ENCODE data around the gene MITF. TPM values are rescaled to one million over a fixed set of nuclear protein-coding genes. Genes with fewer than 3 reads are reported as not detected.
"Not testable (repeated sequence)": the region's sequence is repeated elsewhere in the genome, so short reads cannot be mapped to it uniquely, and the experiment has no call there.

The MITF gene
- total RNA-seq, 1 donor from 2014 or later: 5.7 TPM

DNA sequence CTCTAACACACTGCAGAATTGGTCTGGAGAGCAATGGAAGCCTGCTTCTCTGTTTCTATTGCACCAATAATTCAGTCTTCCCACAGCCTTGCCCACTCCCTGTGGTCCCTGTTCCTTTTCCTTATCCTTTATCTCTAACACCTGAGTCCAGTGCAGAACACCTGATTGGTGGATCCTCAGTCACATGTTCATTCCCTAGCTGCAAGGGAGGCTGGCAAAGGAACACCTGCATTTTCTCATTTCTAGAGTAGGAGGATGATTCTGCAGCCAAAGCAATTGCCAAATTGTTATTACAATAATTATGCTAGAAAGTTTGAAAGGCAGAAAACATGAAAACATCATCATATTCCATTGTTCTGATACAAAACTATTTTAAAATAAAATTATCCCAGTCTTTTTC, 176.5 kb downstream of the MITF start:
- Mint-ChIP-seq H3K9me3 (ENCODE audit: low read depth) (peaks cover 7% of the 10 kb centered on the region), H3K36me3 (ENCODE audit: low read depth) (no peaks in the 10 kb centered on the region), H3K27me3 (ENCODE audit: low read depth) (no peaks in the 10 kb centered on the region), H3K4me1 (ENCODE audit: low read depth) (no peaks in the 10 kb centered on the region), H3K4me3 (ENCODE audit: unreplicated experiment) (no peak overlapping the region), H3K27ac (ENCODE audit: unreplicated experiment) (no peak overlapping the region)
- TF ChIP-seq, protein P1, sequence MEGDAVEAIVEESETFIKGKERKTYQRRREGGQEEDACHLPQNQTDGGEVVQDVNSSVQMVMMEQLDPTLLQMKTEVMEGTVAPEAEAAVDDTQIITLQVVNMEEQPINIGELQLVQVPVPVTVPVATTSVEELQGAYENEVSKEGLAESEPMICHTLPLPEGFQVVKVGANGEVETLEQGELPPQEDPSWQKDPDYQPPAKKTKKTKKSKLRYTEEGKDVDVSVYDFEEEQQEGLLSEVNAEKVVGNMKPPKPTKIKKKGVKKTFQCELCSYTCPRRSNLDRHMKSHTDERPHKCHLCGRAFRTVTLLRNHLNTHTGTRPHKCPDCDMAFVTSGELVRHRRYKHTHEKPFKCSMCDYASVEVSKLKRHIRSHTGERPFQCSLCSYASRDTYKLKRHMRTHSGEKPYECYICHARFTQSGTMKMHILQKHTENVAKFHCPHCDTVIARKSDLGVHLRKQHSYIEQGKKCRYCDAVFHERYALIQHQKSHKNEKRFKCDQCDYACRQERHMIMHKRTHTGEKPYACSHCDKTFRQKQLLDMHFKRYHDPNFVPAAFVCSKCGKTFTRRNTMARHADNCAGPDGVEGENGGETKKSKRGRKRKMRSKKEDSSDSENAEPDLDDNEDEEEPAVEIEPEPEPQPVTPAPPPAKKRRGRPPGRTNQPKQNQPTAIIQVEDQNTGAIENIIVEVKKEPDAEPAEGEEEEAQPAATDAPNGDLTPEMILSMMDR (IDR thresholded peaks at IDR 0.05): no peak
- no peak for DNase-seq (ENCODE audit: low spot score)

- not testable (repeated sequence) for H3K4me3 Mint-ChIP-seq (ENCODE audit: unreplicated experiment); H3K27me3 Mint-ChIP-seq (ENCODE audit: low read depth); H3K36me3 Mint-ChIP-seq (ENCODE audit: low read depth); H3K4me1 Mint-ChIP-seq (ENCODE audit: low read depth); DNase-seq (ENCODE audit: low spot score); H3K9me3 Mint-ChIP-seq (ENCODE audit: low read depth); H3K27ac Mint-ChIP-seq (ENCODE audit: unreplicated experiment)
- TF ChIP-seq, protein P1 (IDR thresholded peaks at IDR 0.05): peak; percentile 75
Observed at GRCh38 chr3:69920009-69920408, 180.7 kb downstream of the MITF start.

DNA sequence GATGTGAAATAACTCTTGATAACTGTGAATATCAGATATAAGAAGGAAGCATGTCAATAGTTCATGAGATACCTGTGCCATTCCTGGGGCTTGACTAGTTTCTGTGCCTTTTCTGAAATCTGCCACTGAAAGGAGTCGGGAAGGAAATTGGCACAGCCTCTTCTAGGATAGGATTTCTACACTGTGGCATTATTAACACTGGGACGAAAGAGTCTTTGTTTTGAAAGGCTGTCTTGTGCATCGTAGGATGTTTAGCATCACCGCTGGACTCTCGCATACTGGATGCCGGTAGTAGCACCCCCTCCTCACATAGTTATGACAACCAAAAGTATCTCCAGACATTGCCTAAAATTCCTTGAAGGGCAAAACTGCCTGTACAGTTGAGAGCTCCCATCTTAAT, 182.4 kb downstream of the MITF start:
- TF ChIP-seq, protein P1 (IDR thresholded peaks at IDR 0.05): no peak
- no peak for DNase-seq (ENCODE audit: low spot score)
- H3K9me3 Mint-ChIP-seq (ENCODE audit: low read depth): no peaks in the 10 kb centered on the region
- no peak overlapping the region for H3K27ac Mint-ChIP-seq (ENCODE audit: unreplicated experiment)
- H3K4me1 Mint-ChIP-seq (ENCODE audit: low read depth): no peaks in the 10 kb centered on the region
- H3K4me3 Mint-ChIP-seq (ENCODE audit: unreplicated experiment): no peak overlapping the region
- no peaks in the 10 kb centered on the region for H3K36me3 Mint-ChIP-seq (ENCODE audit: low read depth)
- no peaks in the 10 kb centered on the region for H3K27me3 Mint-ChIP-seq (ENCODE audit: low read depth)

DNA sequence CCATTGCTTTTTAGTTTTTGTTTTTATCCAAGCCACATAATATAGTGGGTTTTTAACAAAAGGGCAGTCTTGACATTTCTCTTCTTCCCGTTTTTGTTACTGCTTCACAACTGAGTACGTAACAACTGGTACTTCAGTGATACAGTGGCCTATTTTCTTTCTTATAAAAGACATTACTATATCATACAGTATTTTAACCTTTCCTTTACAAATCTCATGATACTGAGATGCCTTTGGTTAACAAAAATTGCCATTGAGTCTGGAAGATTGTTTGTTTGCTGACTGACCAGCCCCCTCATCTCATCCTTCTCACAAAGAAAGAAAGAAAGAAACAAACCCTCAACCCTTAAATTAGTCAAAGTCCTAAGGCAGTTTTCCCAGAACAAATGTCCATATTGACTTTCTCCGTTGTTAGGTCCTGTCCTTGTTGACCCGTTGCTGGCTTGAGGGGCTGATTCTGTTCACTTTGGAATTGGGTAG, 183.3 kb downstream of the MITF start:
- Mint-ChIP-seq H3K27ac (ENCODE audit: unreplicated experiment) (no peak overlapping the region), H3K4me1 (ENCODE audit: low read depth) (no peaks in the 10 kb centered on the region), H3K36me3 (ENCODE audit: low read depth) (no peaks in the 10 kb centered on the region), H3K9me3 (ENCODE audit: low read depth) (no peaks in the 10 kb centered on the region), H3K4me3 (ENCODE audit: unreplicated experiment) (no peak overlapping the region), H3K27me3 (ENCODE audit: low read depth) (no peaks in the 10 kb centered on the region)
- no peak for DNase-seq (ENCODE audit: low spot score)
- TF ChIP-seq, protein P1 (IDR thresholded peaks at IDR 0.05): no peak

DNA sequence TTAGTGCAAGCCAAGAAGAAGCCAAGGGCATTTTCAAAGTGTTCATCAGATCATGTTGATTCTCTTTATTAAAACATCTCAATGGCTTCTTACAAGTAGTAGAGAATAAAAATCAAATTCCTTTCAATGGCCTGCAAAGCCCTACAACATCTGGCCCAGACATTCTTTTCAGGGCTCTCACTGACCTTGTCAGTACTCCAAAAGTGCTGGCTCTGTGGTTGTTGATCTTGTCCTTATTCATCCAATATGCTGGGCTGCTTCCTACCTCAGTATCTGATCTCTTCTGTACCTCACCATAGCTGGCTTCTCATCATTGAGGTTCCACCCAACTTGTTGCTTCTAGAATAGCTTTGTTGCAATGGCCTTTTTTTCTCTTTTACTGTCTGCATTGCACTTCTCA, 186.2 kb downstream of the MITF start:
- no peak for DNase-seq (ENCODE audit: low spot score)
- H3K9me3 Mint-ChIP-seq (ENCODE audit: low read depth): no peaks in the 10 kb centered on the region
- no peak overlapping the region for H3K4me3 Mint-ChIP-seq (ENCODE audit: unreplicated experiment)
- H3K36me3 Mint-ChIP-seq (ENCODE audit: low read depth): peaks cover 1% of the 10 kb centered on the region
- H3K4me1 Mint-ChIP-seq (ENCODE audit: low read depth): no peaks in the 10 kb centered on the region
- TF ChIP-seq, protein P1 (IDR thresholded peaks at IDR 0.05): no peak
- H3K27ac Mint-ChIP-seq (ENCODE audit: unreplicated experiment): no peak overlapping the region
- no peaks in the 10 kb centered on the region for H3K27me3 Mint-ChIP-seq (ENCODE audit: low read depth)
